ENCODE measurements around the gene SLC46A1.

- TF ChIP-seq POLR2AphosphoS5 (IDR thresholded peaks at IDR 0.05; ENCODE audit: low read depth) (no peak), CTCF (conservative IDR thresholded peaks at IDR 0.05; ENCODE audit: low read depth in 2 of 2) (no peak), EZH2 (IDR thresholded peaks at IDR 0.05; ENCODE audit: low read depth, unreplicated experiment) (no peak), ZNF331 (CRISPR knock-in tag; IDR thresholded peaks at IDR 0.05; ENCODE audit: low read depth) (no peak), EZH2phosphoT487 (IDR thresholded peaks at IDR 0.05; ENCODE audit: unreplicated experiment) (no peak)
- TF ChIP-seq, protein P1, sequence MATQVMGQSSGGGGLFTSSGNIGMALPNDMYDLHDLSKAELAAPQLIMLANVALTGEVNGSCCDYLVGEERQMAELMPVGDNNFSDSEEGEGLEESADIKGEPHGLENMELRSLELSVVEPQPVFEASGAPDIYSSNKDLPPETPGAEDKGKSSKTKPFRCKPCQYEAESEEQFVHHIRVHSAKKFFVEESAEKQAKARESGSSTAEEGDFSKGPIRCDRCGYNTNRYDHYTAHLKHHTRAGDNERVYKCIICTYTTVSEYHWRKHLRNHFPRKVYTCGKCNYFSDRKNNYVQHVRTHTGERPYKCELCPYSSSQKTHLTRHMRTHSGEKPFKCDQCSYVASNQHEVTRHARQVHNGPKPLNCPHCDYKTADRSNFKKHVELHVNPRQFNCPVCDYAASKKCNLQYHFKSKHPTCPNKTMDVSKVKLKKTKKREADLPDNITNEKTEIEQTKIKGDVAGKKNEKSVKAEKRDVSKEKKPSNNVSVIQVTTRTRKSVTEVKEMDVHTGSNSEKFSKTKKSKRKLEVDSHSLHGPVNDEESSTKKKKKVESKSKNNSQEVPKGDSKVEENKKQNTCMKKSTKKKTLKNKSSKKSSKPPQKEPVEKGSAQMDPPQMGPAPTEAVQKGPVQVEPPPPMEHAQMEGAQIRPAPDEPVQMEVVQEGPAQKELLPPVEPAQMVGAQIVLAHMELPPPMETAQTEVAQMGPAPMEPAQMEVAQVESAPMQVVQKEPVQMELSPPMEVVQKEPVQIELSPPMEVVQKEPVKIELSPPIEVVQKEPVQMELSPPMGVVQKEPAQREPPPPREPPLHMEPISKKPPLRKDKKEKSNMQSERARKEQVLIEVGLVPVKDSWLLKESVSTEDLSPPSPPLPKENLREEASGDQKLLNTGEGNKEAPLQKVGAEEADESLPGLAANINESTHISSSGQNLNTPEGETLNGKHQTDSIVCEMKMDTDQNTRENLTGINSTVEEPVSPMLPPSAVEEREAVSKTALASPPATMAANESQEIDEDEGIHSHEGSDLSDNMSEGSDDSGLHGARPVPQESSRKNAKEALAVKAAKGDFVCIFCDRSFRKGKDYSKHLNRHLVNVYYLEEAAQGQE (IDR thresholded peaks at IDR 0.05; ENCODE audit: unreplicated experiment): no peak
Observed at GRCh38 chr17:28415886-28416285, 9.9 kb upstream of the SLC46A1 start.

Measured in GM23338 (cell line).